ENCODE data around the gene TCEANC. TPM values are rescaled to one million over a fixed set of nuclear protein-coding genes. Genes with fewer than 3 reads are reported as not detected.
A peak's percentile ranks its signal among the peaks of the same experiment; 100 is the strongest.
"Not testable (repeated sequence)": the region's sequence is repeated elsewhere in the genome, so short reads cannot be mapped to it uniquely, and the experiment has no call there.

Gene TCEANC
- polyA plus RNA-seq, 2 donors: 0.85 to 1.2 TPM

DNA sequence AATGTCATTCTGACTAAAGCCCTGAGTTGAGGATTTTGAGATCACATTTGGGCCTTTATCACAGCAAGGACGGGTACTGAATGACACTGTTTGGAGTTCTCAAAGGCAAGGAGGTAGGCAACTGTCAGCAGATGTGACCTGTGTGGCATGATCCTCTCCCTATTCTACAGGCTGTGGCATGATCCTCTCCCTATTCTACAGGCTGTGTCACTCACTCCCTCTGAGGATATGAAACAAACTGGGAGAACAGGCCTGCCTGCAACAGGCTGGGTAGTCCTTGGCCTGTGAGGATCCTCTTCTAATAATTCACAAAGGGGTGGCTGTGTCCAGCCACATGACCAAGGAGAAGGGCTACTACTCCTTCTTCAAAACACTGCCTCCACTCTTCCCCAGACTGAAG lies 14.9 kb upstream of the TCEANC start:
- H3K4me1 ChIP-seq (ENCODE audit: control insufficient read depth in 2 of 2, insufficient read depth in 2 of 2, low read length in 1 of 2): no peaks in the 10 kb centered on the region
- peak overlapping the region; percentile 64 to 70 for H3K27ac ChIP-seq (ENCODE audit: low read depth in 2 of 2, low read length in 1 of 2)
- peaks cover 0 to 4% of the 10 kb centered on the region in 2 donors for H3K9me3 ChIP-seq (ENCODE audit: control insufficient read depth in 2 of 2, insufficient read depth in 1 of 2, low read depth in 1 of 2, low read length in 1 of 2)
- WGBS, 2 donors: 58 to 76% methylated on average over 1 of the region's 1 CpG
- no peaks in the 10 kb centered on the region for H3K36me3 ChIP-seq (ENCODE audit: control insufficient read depth in 2 of 2, insufficient read depth in 2 of 2, low read length in 1 of 2)
- no peaks in the 10 kb centered on the region for H3K27me3 ChIP-seq (ENCODE audit: control insufficient read depth in 1 of 2, insufficient read depth in 2 of 2, low read length in 2 of 2)
- no peak overlapping the region for H3K4me3 ChIP-seq (ENCODE audit: low read depth in 1 of 2, low read length in 2 of 2)

DNA sequence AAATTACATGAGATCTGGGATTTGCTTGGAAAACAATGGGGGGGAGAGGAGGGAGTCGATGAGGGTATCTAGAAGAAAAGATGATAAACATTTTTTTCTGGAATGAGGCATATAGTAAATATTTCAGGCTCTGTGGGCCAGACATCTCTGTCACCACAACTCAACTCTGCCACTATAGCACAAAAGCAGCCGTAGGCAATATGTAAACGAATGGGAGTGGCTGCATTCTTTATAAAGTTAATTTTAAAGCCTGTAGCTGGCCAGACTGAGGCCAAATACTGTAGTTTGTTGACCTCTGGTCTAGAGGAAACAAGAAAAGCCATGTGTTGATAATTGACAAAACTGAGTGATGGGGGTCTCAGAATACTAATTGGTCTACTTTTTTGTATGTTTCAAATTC lies 14.1 kb upstream of the TCEANC start:
- Histone ChIP-seq H3K27me3 (ENCODE audit: control insufficient read depth in 1 of 2, insufficient read depth in 2 of 2, low read length in 2 of 2) (no peaks in the 10 kb centered on the region), H3K4me1 (ENCODE audit: control insufficient read depth in 2 of 2, insufficient read depth in 2 of 2, low read length in 1 of 2) (no peaks in the 10 kb centered on the region), H3K9me3 (ENCODE audit: control insufficient read depth in 2 of 2, insufficient read depth in 1 of 2, low read depth in 1 of 2, low read length in 1 of 2) (peaks cover 0 to 4% of the 10 kb centered on the region in 2 donors), H3K4me3 (ENCODE audit: low read depth in 1 of 2, low read length in 2 of 2) (no peak overlapping the region), H3K27ac (ENCODE audit: low read depth in 2 of 2, low read length in 1 of 2) (no peak overlapping the region), H3K36me3 (ENCODE audit: control insufficient read depth in 2 of 2, insufficient read depth in 2 of 2, low read length in 1 of 2) (no peaks in the 10 kb centered on the region)
- WGBS, 2 donors: 27 to 32% methylated on average over 3 of the region's 3 CpGs

DNA sequence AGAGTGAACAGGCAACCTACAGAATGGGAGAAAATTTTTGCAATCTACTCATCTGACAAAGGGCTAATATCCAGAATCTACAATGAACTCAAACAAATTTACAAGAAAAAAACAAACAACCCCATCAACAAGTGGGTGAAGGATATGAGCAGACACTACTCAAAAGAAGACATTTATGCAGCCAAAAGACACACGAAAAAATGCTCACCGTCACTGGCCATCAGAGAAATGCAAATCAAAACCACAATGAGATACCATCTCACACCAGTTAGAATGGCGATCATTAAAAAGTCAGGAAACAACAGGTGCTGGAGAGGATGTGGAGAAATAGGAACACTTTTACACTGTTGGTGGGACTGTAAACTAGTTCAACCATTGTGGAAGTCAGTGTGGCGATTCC lies 11.3 kb upstream of the TCEANC start:
- H3K9me3 ChIP-seq (ENCODE audit: control insufficient read depth in 2 of 2, insufficient read depth in 1 of 2, low read depth in 1 of 2, low read length in 1 of 2); H3K27ac ChIP-seq (ENCODE audit: low read depth in 2 of 2, low read length in 1 of 2); H3K4me1 ChIP-seq (ENCODE audit: control insufficient read depth in 2 of 2, insufficient read depth in 2 of 2, low read length in 1 of 2); H3K27me3 ChIP-seq (ENCODE audit: control insufficient read depth in 1 of 2, insufficient read depth in 2 of 2, low read length in 2 of 2); H3K4me3 ChIP-seq (ENCODE audit: low read depth in 1 of 2, low read length in 2 of 2); H3K36me3 ChIP-seq (ENCODE audit: control insufficient read depth in 2 of 2, insufficient read depth in 2 of 2, low read length in 1 of 2): not testable (repeated sequence)
- WGBS, 2 donors: 80 to 96% methylated on average over 2 of the region's 4 CpGs

DNA sequence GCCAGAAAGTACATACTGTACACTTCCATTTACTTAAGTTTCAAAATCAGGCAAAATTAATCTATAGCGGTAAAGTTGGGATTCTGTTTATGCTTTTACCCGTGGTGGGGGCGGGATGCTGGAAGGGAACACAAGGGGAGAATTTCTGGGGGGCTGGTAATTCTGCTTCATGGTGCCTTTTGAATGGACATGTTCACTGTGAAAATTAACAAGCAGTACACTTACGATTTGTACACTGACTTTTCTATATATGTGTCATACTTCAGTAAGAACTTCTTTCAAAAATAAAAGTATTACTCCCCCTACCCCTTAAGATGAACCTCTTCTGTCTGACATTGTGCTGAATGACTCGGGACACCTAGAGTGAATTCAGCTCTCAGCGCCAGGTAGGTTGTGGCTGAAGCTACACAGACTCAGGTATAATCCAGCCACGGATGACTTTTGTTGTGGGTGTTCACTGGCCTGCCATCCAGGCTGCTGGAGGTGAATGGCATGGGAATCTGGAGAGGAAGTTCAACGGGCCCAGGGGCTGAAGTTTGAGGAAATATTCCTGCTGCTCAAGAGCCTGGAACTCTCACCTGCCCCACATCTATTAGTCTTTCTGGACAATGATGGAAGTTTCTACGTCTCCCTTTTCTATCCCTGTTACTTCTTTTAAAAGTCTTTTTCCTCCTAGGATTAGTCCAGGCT lies 7.3 kb upstream of the TCEANC start:
- no peaks in the 10 kb centered on the region for H3K27me3 ChIP-seq (ENCODE audit: control insufficient read depth in 1 of 2, insufficient read depth in 2 of 2, low read length in 2 of 2)
- WGBS, 2 donors: 57 to 62% methylated on average over 9 of the region's 9 CpGs

GRCh38 chrX:13646154-13646549 lies 6.8 kb upstream of the TCEANC start:
- H3K9me3 ChIP-seq (ENCODE audit: control insufficient read depth in 2 of 2, insufficient read depth in 1 of 2, low read depth in 1 of 2, low read length in 1 of 2): peaks cover 0 to 2% of the 10 kb centered on the region in 2 donors
- 40 to 41% methylated on average over 3 of the region's 3 CpGs for WGBS, 2 donors
- no peak overlapping the region for H3K27ac ChIP-seq (ENCODE audit: low read depth in 2 of 2, low read length in 1 of 2)
- H3K36me3 ChIP-seq (ENCODE audit: control insufficient read depth in 2 of 2, insufficient read depth in 2 of 2, low read length in 1 of 2): no peaks in the 10 kb centered on the region
- H3K4me3 ChIP-seq (ENCODE audit: low read depth in 1 of 2, low read length in 2 of 2): no peak overlapping the region
- H3K27me3 ChIP-seq (ENCODE audit: control insufficient read depth in 1 of 2, insufficient read depth in 2 of 2, low read length in 2 of 2): no peaks in the 10 kb centered on the region
- H3K4me1 ChIP-seq (ENCODE audit: control insufficient read depth in 2 of 2, insufficient read depth in 2 of 2, low read length in 1 of 2): no peaks in the 10 kb centered on the region

More for the DNA sequence above, 7.3 kb upstream of the TCEANC start:
- no peaks in the 10 kb centered on the region for H3K4me1 ChIP-seq (ENCODE audit: control insufficient read depth in 2 of 2, insufficient read depth in 2 of 2, low read length in 1 of 2)
- peaks cover 0 to 2% of the 10 kb centered on the region in 2 donors for H3K9me3 ChIP-seq (ENCODE audit: control insufficient read depth in 2 of 2, insufficient read depth in 1 of 2, low read depth in 1 of 2, low read length in 1 of 2)
- no peak overlapping the region for H3K4me3 ChIP-seq (ENCODE audit: low read depth in 1 of 2, low read length in 2 of 2)
- H3K27ac ChIP-seq (ENCODE audit: low read depth in 2 of 2, low read length in 1 of 2): no peak overlapping the region
- H3K36me3 ChIP-seq (ENCODE audit: control insufficient read depth in 2 of 2, insufficient read depth in 2 of 2, low read length in 1 of 2): no peaks in the 10 kb centered on the region

GRCh38 chrX:13647709-13648212 lies 5.2 kb upstream of the TCEANC start:
- Histone ChIP-seq H3K4me3 (ENCODE audit: low read depth in 1 of 2, low read length in 2 of 2) (no peak overlapping the region), H3K4me1 (ENCODE audit: control insufficient read depth in 2 of 2, insufficient read depth in 2 of 2, low read length in 1 of 2) (no peaks in the 10 kb centered on the region), H3K9me3 (ENCODE audit: control insufficient read depth in 2 of 2, insufficient read depth in 1 of 2, low read depth in 1 of 2, low read length in 1 of 2) (peaks cover 0 to 2% of the 10 kb centered on the region in 2 donors), H3K27me3 (ENCODE audit: control insufficient read depth in 1 of 2, insufficient read depth in 2 of 2, low read length in 2 of 2) (no peaks in the 10 kb centered on the region), H3K36me3 (ENCODE audit: control insufficient read depth in 2 of 2, insufficient read depth in 2 of 2, low read length in 1 of 2) (no peaks in the 10 kb centered on the region), H3K27ac (ENCODE audit: low read depth in 2 of 2, low read length in 1 of 2) (peak overlapping the region in 1 of 2 donors; percentile 65)
- 36 to 43% methylated on average over 8 of the region's 8 CpGs for WGBS, 2 donors

DNA sequence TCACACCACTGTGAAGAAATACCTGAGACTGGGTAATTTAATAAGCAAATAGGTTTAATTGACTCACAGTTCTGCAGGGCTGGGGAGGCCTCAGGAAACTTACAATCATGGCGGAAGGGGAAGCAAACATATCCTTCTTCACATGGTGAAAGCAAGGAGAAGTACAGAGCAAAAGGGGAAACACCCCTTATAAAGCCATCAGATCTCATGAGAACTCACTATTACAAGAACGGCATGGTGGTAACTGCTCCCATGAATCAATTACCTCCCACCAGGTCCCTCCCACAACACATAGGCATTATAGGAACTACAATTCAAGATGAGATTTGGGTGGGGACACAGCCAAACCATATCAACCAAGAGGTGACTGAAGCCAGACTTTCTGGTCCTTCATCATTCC lies 4.6 kb upstream of the TCEANC start:
- not testable (repeated sequence) for H3K27me3 ChIP-seq (ENCODE audit: control insufficient read depth in 1 of 2, insufficient read depth in 2 of 2, low read length in 2 of 2); H3K36me3 ChIP-seq (ENCODE audit: control insufficient read depth in 2 of 2, insufficient read depth in 2 of 2, low read length in 1 of 2); H3K27ac ChIP-seq (ENCODE audit: low read depth in 2 of 2, low read length in 1 of 2); H3K4me3 ChIP-seq (ENCODE audit: low read depth in 1 of 2, low read length in 2 of 2); H3K9me3 ChIP-seq (ENCODE audit: control insufficient read depth in 2 of 2, insufficient read depth in 1 of 2, low read depth in 1 of 2, low read length in 1 of 2); H3K4me1 ChIP-seq (ENCODE audit: control insufficient read depth in 2 of 2, insufficient read depth in 2 of 2, low read length in 1 of 2)
- 78 to 87% methylated on average over 2 of the region's 2 CpGs for WGBS, 2 donors

GRCh38 chrX:13649838-13650237 lies 3.1 kb upstream of the TCEANC start:
- Histone ChIP-seq H3K27me3 (ENCODE audit: control insufficient read depth in 1 of 2, insufficient read depth in 2 of 2, low read length in 2 of 2) (no peaks in the 10 kb centered on the region), H3K4me3 (ENCODE audit: low read depth in 1 of 2, low read length in 2 of 2) (no peak overlapping the region), H3K27ac (ENCODE audit: low read depth in 2 of 2, low read length in 1 of 2) (no peak overlapping the region), H3K9me3 (ENCODE audit: control insufficient read depth in 2 of 2, insufficient read depth in 1 of 2, low read depth in 1 of 2, low read length in 1 of 2) (peaks cover 0 to 2% of the 10 kb centered on the region in 2 donors), H3K36me3 (ENCODE audit: control insufficient read depth in 2 of 2, insufficient read depth in 2 of 2, low read length in 1 of 2) (no peaks in the 10 kb centered on the region), H3K4me1 (ENCODE audit: control insufficient read depth in 2 of 2, insufficient read depth in 2 of 2, low read length in 1 of 2) (no peaks in the 10 kb centered on the region)
- 60 to 72% methylated on average over 5 of the region's 5 CpGs for WGBS, 2 donors

GRCh38 chrX:13650318-13650717 lies 2.6 kb upstream of the TCEANC start:
- Histone ChIP-seq H3K27me3 (ENCODE audit: control insufficient read depth in 1 of 2, insufficient read depth in 2 of 2, low read length in 2 of 2) (no peaks in the 10 kb centered on the region), H3K4me1 (ENCODE audit: control insufficient read depth in 2 of 2, insufficient read depth in 2 of 2, low read length in 1 of 2) (no peaks in the 10 kb centered on the region), H3K9me3 (ENCODE audit: control insufficient read depth in 2 of 2, insufficient read depth in 1 of 2, low read depth in 1 of 2, low read length in 1 of 2) (peaks cover 0 to 2% of the 10 kb centered on the region in 2 donors), H3K36me3 (ENCODE audit: control insufficient read depth in 2 of 2, insufficient read depth in 2 of 2, low read length in 1 of 2) (no peaks in the 10 kb centered on the region), H3K4me3 (ENCODE audit: low read depth in 1 of 2, low read length in 2 of 2) (no peak overlapping the region), H3K27ac (ENCODE audit: low read depth in 2 of 2, low read length in 1 of 2) (no peak overlapping the region)
- WGBS, 2 donors: 94 to 100% methylated on average over 1 of the region's 1 CpG

GRCh38 chrX:13651150-13651549 lies 1.8 kb upstream of the TCEANC start:
- Histone ChIP-seq H3K4me1 (ENCODE audit: control insufficient read depth in 2 of 2, insufficient read depth in 2 of 2, low read length in 1 of 2) (no peaks in the 10 kb centered on the region), H3K36me3 (ENCODE audit: control insufficient read depth in 2 of 2, insufficient read depth in 2 of 2, low read length in 1 of 2) (no peaks in the 10 kb centered on the region), H3K27ac (ENCODE audit: low read depth in 2 of 2, low read length in 1 of 2) (no peak overlapping the region), H3K9me3 (ENCODE audit: control insufficient read depth in 2 of 2, insufficient read depth in 1 of 2, low read depth in 1 of 2, low read length in 1 of 2) (peaks cover 0 to 2% of the 10 kb centered on the region in 2 donors), H3K4me3 (ENCODE audit: low read depth in 1 of 2, low read length in 2 of 2) (no peak overlapping the region), H3K27me3 (ENCODE audit: control insufficient read depth in 1 of 2, insufficient read depth in 2 of 2, low read length in 2 of 2) (no peaks in the 10 kb centered on the region)
- WGBS, 2 donors: 47 to 62% methylated on average over 3 of the region's 3 CpGs
